ENCODE data around the gene CTTNBP2.

DNA sequence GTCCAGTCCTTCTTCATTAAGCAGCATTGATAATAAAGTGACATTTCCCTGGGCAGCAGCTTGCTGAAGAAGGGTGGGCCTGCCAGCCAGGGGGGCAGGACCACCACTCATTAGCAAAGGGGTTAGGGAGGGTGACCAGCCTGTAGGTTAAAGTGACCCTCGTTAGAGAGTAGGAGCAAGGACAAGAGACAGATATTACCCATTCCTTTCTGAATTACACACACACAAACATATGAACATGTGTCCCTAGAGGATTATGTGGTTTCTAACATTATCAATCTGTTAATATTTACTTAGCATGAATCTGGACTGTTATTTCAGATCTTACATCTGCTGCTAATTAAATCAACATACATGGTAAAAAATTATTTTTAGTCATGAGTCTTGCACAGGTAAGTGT lies 88.9 kb downstream of the CTTNBP2 start:
- TF ChIP-seq, protein P1, sequence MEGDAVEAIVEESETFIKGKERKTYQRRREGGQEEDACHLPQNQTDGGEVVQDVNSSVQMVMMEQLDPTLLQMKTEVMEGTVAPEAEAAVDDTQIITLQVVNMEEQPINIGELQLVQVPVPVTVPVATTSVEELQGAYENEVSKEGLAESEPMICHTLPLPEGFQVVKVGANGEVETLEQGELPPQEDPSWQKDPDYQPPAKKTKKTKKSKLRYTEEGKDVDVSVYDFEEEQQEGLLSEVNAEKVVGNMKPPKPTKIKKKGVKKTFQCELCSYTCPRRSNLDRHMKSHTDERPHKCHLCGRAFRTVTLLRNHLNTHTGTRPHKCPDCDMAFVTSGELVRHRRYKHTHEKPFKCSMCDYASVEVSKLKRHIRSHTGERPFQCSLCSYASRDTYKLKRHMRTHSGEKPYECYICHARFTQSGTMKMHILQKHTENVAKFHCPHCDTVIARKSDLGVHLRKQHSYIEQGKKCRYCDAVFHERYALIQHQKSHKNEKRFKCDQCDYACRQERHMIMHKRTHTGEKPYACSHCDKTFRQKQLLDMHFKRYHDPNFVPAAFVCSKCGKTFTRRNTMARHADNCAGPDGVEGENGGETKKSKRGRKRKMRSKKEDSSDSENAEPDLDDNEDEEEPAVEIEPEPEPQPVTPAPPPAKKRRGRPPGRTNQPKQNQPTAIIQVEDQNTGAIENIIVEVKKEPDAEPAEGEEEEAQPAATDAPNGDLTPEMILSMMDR (IDR thresholded peaks at IDR 0.05 in 8 of 11, conservative IDR thresholded peaks at IDR 0.05 in 3 of 11) = no peak
- no peak for TF ChIP-seq POLR2AphosphoS5 (IDR thresholded peaks at IDR 0.05)

Data from spleen (tissue), 7 donors.